ENCODE data around the gene SLC38A8.

DNA sequence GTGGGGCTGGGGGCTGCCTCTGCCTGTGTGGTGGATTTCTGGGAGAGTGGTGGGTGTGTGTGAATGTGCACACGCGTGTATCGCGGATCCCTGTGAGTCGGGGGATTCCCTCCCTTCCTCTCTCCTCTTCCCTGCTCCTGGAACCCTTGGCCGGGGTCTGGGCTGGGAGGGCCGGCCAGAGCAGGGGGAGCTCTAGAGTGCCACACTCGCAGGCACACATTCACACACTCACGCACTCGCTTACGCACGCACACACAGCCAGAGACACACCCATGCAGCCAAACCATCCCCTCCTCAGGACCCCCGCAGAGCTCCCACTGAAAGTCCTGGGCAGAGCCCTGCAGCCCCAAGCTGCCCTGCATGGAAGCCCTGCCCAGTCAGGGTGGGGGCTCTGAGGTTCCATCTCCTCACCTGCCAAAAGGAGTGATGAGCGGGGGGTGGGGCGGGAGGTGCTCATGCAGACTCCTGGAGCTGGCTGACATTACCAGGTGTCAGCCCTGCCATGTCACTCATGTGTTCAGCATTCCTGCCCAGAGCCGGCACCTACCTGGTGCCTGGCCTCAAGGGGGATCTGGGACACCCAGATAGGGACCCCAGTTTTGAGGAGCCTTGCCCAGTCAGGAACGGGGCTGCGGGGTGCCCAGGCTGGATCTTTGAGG is 72.7 kb downstream of the SLC38A8 start:
- TF ChIP-seq, protein P1, sequence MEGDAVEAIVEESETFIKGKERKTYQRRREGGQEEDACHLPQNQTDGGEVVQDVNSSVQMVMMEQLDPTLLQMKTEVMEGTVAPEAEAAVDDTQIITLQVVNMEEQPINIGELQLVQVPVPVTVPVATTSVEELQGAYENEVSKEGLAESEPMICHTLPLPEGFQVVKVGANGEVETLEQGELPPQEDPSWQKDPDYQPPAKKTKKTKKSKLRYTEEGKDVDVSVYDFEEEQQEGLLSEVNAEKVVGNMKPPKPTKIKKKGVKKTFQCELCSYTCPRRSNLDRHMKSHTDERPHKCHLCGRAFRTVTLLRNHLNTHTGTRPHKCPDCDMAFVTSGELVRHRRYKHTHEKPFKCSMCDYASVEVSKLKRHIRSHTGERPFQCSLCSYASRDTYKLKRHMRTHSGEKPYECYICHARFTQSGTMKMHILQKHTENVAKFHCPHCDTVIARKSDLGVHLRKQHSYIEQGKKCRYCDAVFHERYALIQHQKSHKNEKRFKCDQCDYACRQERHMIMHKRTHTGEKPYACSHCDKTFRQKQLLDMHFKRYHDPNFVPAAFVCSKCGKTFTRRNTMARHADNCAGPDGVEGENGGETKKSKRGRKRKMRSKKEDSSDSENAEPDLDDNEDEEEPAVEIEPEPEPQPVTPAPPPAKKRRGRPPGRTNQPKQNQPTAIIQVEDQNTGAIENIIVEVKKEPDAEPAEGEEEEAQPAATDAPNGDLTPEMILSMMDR (IDR thresholded peaks at IDR 0.05), result no peak
- TF ChIP-seq POLR2AphosphoS5 (IDR thresholded peaks at IDR 0.05) (no peak), POLR2A (IDR thresholded peaks at IDR 0.05) (no peak)
